CD1c-positive myeloid dendritic cell (primary cell): ENCODE measurements around the gene GCK.

Source experiments
- DNase-seq: peaks from one replicate; pipeline ENCODE4 v3.0.0-alpha.2; 2016; ENCODE audit errors: extremely low spot score

The GCK gene

GRCh38 chr7:44189286-44189992 is at the start of gene GCK:
Gene GCK, minus strand, starts transcription at chr7:44189439. Its CDS starts 486 bp downstream, at chr7:44188953.
- DNase-seq, result no peak

GRCh38 chr7:44238116-44238695 is 49.0 kb upstream of the GCK start:
- no peak for DNase-seq

GRCh38 chr7:44237696-44238095 is 48.5 kb upstream of the GCK start:
- no peak for DNase-seq

- DNase-seq, result peak; percentile 59
Measured at GRCh38 chr7:44236333-44236728, 47.1 kb upstream of the GCK start.

GRCh38 chr7:44235582-44236332 is 46.5 kb upstream of the GCK start:
- no peak for DNase-seq

GRCh38 chr7:44235066-44235465 is 45.8 kb upstream of the GCK start:
- no peak for DNase-seq

GRCh38 chr7:44232901-44233715 is 43.9 kb upstream of the GCK start:
- no peak for DNase-seq

- no peak for DNase-seq
Measured at GRCh38 chr7:44232396-44232795, 43.2 kb upstream of the GCK start.

GRCh38 chr7:44231088-44231487 is 41.8 kb upstream of the GCK start:
- no peak for DNase-seq

GRCh38 chr7:44230286-44230685 is 41.0 kb upstream of the GCK start:
- no peak for DNase-seq

- no peak for DNase-seq
Measured at GRCh38 chr7:44229546-44230105, 40.4 kb upstream of the GCK start.

GRCh38 chr7:44228571-44229350 is 39.5 kb upstream of the GCK start:
- no peak for DNase-seq

GRCh38 chr7:44227911-44228310 is 38.7 kb upstream of the GCK start:
- no peak for DNase-seq

- DNase-seq, result no peak
Measured at GRCh38 chr7:44226396-44226753, 37.1 kb upstream of the GCK start.

- DNase-seq, result no peak
Measured at GRCh38 chr7:44225566-44226395, 36.5 kb upstream of the GCK start.

GRCh38 chr7:44224974-44225565 is 35.8 kb upstream of the GCK start:
- no peak for DNase-seq

GRCh38 chr7:44224080-44224973 is 35.1 kb upstream of the GCK start:
- no peak for DNase-seq

- no peak for DNase-seq
Measured at GRCh38 chr7:44223362-44224079, 34.3 kb upstream of the GCK start.
